Activated T-cell treated with anti-CD3 and anti-CD28 coated beads for 1 hour (primary cell): ENCODE data around the gene RTN4RL1.

Experiments
- DNase-seq: peaks from one replicate; pipeline ENCODE4 v3.0.0-alpha.2; 2020; ENCODE audit warnings: low read depth

Gene RTN4RL1

GRCh38 chr17:1977583-1978395 lies 47.3 kb downstream of the RTN4RL1 start:
- DNase-seq, result no peak

GRCh38 chr17:1976683-1977064 lies 48.5 kb downstream of the RTN4RL1 start:
- DNase-seq, result no peak

DNA sequence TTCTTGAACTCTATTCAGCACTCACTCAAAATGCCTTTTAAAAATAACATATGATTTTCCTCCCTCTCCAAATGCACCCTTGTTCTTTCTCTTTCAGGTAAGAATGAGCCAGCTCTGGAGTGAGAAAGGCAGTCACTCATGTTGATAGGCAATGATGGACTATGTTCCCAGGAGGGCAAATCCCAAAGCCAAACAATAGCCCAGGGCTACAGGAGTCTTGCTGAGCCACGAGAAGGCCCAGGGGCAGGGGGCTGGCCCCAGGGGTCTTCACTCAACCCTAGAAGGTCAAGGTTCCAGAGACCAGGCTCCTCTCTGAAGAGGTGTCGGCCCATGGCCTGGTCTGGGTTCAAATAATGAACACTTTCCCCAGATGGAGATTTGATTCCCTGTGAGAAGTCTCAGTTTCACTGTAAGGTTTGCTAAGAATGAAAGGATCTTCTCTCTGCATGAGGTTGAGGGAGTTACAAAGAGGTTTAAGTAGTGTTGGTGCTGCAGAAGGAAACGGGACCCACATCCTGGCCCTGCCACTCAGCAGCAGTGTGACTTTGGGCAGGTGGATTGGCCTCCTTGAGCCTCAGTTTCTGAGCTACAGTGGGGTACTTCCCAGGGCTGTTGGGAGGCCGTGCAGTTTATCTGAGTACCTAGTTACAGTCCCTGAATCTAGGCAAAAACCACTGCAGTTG lies 49.0 kb downstream of the RTN4RL1 start:
- no peak for DNase-seq

GRCh38 chr17:1975573-1975972 lies 49.6 kb downstream of the RTN4RL1 start:
- no peak for DNase-seq

DNA sequence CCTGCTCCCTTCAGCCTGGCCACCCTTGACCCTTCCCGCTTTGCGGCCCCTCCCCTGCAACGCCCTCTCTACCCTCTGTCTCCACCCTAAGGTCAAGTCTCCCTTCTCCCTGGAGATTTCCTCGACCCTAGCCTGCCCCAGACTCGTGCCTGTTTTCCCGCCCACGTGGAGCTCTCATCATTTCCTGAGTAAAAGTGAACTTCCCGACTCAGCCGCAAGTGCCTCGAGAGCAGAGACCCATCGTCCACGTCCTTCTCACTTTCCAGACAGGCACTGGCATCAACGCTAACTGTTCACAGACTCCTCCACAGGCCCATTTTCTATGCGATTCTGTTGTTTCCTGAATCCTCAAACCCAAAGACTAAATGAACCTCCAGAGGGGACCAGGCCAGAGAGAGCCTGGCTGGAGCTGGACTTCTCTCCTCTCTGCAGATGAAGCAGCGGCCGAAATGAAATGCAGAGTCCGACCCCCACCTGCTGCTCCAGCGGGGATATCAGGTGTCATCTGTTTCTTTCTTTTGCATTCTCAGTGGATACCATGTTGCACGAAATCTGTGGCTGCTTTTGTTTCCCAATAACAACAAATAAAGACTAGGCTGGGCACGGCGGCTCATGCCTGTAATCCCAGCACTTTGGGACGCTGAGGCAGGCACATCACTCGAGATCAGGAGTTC lies 52.5 kb downstream of the RTN4RL1 start:
- DNase-seq, result no peak

DNA sequence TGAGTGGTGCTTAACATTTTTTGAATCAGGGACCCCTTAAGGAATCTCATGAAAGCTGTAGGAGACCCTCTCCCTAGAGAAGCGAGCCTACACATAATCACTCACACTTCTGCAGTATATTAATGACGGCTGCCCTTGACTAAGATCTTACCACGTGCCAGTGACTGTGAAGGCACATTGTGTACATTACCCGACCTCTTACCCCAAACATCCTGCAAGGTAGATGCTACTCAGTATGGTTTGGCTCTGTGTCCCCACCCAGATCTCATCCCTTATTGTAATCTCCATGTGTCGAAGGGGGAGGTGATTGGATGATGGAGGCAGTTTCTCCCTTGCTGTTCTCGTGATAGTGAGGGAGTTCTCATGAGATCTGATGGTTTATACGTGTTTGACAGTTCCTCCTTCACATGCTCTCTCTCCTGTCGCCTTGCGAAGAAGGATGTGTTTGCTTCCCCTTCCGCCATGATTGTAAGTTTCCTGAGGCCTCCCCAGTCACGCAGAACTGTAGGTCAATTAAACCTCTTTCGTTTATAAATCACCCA lies 54.2 kb downstream of the RTN4RL1 start:
- DNase-seq, result no peak

- DNase-seq, result no peak
These were observed 55.4 kb downstream of the RTN4RL1 start for GRCh38 chr17:1969712-1970111.

DNA sequence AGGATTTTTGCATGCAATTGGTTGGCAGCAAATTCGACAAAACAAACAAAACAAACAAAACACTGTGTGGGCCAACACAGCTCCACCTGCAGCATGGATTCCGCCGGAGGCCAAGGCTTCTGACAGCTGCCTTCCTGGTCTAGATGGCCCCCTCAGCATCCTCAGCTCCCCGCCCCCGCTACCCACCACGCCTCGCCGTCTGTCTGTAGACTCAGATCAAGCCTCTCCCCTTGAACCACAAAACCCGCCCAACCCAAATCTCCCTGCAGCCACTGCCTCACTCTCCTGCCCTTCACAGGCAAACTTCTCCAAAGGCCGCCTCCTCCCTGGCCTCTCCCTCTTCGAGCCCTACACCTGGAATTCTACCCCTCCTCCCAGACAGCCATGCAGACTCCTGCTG lies 57.9 kb downstream of the RTN4RL1 start:
- no peak for DNase-seq

GRCh38 chr17:1966274-1967086 lies 58.7 kb downstream of the RTN4RL1 start:
- DNase-seq, result no peak

- no peak for DNase-seq
These were observed 59.4 kb downstream of the RTN4RL1 start for GRCh38 chr17:1965556-1966273.

DNA sequence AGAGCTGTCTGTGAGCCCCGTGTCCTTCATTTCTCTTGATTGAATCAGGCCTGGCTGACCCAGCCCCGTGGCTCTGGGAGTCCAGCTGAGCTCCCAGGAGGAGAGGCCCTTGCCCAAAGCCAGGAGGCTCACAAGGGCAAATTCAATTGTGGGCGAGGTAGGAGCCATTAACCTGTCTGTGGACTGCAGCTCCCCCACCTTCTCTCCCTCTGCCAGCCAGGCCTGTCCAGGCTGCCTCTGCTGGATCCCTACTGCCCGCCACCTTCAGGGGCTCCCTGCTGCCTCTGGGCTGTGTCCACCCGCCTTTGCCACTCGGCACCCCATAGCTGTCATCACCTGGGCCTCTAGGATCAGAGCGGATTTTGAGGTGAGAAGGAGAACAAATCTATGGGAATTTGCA lies 61.9 kb downstream of the RTN4RL1 start:
- DNase-seq, result no peak

- no peak for DNase-seq
These were observed 63.9 kb downstream of the RTN4RL1 start for GRCh38 chr17:1961189-1961588.

DNA sequence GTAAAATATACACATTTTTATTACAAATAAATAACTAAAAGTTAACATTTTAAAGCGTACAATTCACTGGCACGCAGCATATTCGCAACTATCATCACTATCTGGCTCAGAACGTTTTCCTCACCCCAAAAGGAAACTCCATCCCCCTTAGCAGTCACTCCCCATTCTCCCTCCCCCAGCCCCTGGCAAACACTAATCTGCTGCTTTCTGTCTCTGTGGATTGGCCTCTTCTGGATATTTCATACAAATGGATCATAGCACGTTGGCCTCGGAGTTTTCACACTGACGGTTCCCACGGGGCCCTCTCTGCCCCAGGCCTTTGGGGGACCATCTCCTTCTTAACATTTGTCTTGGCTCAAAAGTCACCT lies 64.6 kb downstream of the RTN4RL1 start:
- no peak for DNase-seq

DNA sequence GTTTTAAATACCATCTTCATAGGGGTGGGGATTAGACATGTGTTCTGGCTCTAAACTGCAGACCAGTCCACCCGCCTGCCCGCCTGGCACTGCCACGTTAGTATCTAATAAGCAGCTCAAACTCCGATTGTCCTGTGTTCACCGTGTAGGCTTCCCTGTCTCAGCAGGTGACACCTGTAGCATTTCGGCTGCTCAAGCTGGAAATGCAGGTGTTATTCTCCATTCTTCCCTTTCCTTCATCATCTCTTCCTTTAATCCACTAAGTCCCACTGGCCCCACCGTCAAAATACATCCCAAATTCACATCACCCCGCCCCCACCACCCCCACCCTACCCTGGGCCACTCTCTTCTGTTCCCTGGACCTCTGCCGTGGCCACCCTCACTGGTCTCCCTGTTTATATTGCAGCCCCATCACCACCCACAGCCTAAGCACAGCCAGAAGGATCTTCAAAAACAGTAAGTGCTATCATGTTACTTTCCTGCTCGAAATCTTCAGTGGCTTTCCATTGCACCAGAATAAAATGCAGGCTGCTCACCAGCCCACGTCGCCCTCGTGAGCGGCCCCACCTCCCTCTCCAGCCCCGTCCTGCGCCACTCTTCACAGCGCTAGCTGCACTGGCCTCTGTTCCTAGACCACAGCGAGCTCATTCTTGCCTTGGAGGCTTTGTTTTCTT lies 65.1 kb downstream of the RTN4RL1 start:
- no peak for DNase-seq

GRCh38 chr17:1958134-1958881 lies 66.8 kb downstream of the RTN4RL1 start:
- no peak for DNase-seq

DNA sequence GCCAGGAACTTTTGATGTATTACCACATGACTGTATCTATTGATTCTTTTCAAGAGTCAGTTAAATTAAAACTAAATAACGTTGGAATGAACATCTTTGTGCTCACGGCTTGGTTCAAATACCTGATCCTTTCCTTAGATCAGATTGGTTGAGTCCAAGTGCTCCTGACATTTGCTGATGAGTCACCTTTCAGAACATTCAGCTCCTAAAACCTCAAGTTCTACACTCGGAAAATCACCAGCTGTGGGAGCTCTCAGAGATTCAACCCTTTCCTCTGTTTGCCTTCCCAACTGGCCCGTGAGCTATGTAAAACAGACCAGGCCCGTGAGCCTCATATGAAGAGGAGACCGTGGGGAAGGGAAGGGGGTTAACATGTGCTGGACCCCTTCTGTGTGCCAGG lies 68.1 kb downstream of the RTN4RL1 start:
- no peak for DNase-seq

- DNase-seq, result no peak
These were observed 69.0 kb downstream of the RTN4RL1 start for GRCh38 chr17:1956134-1956533.

DNA sequence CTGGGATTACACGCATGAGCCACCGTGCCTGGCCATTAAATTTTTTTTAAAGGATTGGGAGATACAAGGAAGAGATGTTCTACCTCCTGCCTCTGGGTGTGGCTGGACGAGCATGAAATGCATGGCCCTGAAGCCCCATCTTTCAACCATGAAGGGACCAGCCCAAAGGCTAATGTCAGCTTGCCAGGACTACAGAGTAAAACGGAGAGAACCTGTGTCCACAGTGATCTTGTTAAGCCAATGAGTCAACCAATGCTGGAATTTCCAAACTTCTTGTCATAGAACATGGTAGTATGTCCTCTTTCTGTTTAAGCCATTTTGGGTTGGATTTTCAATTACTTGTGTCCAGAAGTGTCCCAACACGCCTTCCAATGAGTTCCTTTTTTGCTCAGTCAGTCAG lies 71.3 kb downstream of the RTN4RL1 start:
- no peak for DNase-seq

GRCh38 chr17:1951920-1952319 lies 73.2 kb downstream of the RTN4RL1 start:
- no peak for DNase-seq

- no peak for DNase-seq
These were observed 75.4 kb downstream of the RTN4RL1 start for GRCh38 chr17:1949754-1950153.
